Measurements from ENCODE around the gene ANKRD40.
A peak's percentile ranks its signal among the peaks of the same experiment; 100 is the strongest.
"Not testable (repeated sequence)": the region's sequence is repeated elsewhere in the genome, so short reads cannot be mapped to it uniquely, and the experiment has no call there.

The ANKRD40 gene

GRCh38 chr17:50710650-50711049 is 2.9 kb upstream of the ANKRD40 start:
- no peak for DNase-seq

GRCh38 chr17:50710025-50710424 is 2.3 kb upstream of the ANKRD40 start:
- no peak for DNase-seq

- not testable (repeated sequence) for DNase-seq
These were observed 1.3 kb upstream of the ANKRD40 start for GRCh38 chr17:50709053-50709452.

- no peak for DNase-seq
These were observed 611 bp upstream of the ANKRD40 start for GRCh38 chr17:50708050-50709000.

- DNase-seq = no peak
These were observed 4.6 kb downstream of the ANKRD40 start for GRCh38 chr17:50703162-50703561.

- no peak for DNase-seq
These were observed 8.3 kb downstream of the ANKRD40 start for GRCh38 chr17:50699410-50699809.

GRCh38 chr17:50697663-50698272 is 9.9 kb downstream of the ANKRD40 start:
- no peak for DNase-seq

GRCh38 chr17:50697062-50697461 is 10.7 kb downstream of the ANKRD40 start:
- DNase-seq = no peak

GRCh38 chr17:50696365-50696879 is 11.3 kb downstream of the ANKRD40 start:
- DNase-seq = no peak

GRCh38 chr17:50693036-50693682 is 14.6 kb downstream of the ANKRD40 start:
- DNase-seq = no peak

- no peak for DNase-seq
These were observed 15.2 kb downstream of the ANKRD40 start for GRCh38 chr17:50692448-50693035.

- DNase-seq = peak; percentile 22
These were observed 15.9 kb downstream of the ANKRD40 start for GRCh38 chr17:50691550-50692447.

- peak; percentile 11 for DNase-seq
These were observed 16.7 kb downstream of the ANKRD40 start for GRCh38 chr17:50690887-50691549.

- DNase-seq = peak; percentile 91
These were observed 17.5 kb downstream of the ANKRD40 start for GRCh38 chr17:50689956-50690886.

- DNase-seq = peak; percentile 58
These were observed 18.5 kb downstream of the ANKRD40 start for GRCh38 chr17:50689251-50689650.

GRCh38 chr17:50688245-50688644 is 19.5 kb downstream of the ANKRD40 start:
- no peak for DNase-seq

GRCh38 chr17:50687200-50688066 is 20.3 kb downstream of the ANKRD40 start:
- peak; percentile 10 for DNase-seq

- DNase-seq = no peak
These were observed 21.1 kb downstream of the ANKRD40 start for GRCh38 chr17:50686494-50687199.

Data from eye (tissue), 1 donor.